HG02852 (cell line): ENCODE data around the gene GBGT1.

Source experiments
- ATAC-seq: cut with Tn5 transposase; IDR thresholded peaks from one replicate; pipeline ENCODE4 v1.9.1; 2021; ENCODE audit warnings: mild to moderate bottlenecking, moderate library complexity; ENCODE audit not compliant: unreplicated experiment

Gene GBGT1

DNA sequence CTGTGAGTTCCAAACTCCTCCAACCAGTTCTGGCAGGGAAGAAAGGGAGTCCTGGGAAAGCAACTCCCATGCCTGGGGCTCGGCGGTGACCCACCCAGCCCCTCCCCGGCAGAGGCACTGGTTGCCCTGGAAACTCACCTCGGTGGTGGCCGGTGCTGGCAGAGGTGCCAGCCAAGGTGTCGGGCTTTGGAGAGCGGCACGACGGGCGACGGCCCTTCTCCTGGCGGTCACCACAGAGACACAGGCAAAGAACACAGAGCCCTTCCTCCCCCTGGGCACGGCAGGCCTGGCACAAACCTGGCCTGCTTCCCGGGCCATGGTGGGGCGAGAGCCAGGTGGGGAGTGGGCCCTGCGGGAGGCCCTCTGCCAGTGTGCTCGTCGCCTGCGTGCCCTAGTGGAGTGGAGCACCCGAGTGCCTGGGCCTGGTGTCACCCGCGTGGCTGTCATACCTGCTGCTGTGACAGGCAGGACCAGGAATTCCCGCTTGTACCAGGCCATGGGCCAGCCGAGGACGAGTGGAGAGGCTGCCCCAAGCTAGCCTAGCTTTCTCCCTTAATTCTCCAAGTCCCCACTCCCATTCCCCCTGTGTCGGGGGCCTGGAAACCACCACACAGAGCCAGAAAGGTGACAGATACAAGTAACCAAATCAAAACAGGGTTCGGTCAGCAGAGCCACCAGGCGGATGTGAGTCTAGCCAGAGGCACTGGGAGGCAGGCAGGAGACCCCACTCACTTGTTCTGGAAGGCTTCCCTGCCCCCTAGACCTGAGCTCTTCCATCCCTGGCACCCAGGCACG, 34.5 kb downstream of the GBGT1 start:
- no peak for ATAC-seq

DNA sequence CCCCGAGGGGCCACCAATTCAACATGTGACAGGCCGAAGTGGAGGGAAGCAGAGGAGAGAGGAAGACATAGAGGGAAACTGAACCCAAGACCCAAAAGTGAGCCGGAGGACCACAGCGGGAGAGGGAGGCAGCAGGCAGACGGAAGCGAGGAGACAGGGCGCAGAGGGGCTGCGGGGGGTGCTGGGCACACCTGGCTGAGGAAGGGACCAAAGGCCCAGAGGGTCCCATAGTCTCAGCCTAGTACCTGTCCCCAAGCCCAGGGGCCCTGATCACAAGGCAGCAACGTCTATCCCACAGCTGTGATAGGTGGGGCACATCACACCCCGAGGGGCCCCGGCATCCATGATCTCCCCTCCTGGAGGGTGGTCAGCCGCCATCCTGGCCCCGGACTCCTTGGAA, 35.6 kb downstream of the GBGT1 start:
- ATAC-seq, result no peak

DNA sequence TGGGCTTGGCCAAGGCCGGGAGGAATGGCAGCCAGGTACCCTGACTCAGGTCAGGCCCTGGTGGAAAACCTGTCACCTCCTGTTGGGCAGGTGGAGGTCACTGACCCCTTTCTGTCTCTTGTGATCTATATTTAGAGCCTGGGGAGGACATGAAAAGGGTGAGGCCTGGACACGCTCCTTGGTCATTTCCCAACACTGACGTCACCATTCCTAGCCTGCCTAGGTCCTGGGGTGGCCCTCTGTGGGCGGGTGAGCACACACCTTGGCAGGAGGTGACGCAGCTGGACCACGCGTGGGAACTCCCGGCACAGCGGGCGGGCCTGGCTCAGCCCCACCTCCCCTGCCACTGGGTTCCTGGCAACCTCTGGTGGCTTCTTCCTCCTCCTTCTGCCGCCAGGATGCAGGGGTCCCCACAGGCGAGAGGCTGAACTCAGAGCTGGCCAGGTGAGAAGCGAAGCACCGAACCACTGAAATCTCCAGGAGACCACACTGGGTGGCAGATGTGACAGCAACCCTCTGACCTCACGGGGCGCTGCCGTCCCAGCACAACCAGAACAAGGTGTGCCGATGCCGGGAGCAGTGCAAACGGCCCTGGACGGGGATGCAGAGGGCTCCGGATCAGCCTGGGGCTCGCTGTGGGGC, 36.3 kb downstream of the GBGT1 start:
- ATAC-seq, result no peak

DNA sequence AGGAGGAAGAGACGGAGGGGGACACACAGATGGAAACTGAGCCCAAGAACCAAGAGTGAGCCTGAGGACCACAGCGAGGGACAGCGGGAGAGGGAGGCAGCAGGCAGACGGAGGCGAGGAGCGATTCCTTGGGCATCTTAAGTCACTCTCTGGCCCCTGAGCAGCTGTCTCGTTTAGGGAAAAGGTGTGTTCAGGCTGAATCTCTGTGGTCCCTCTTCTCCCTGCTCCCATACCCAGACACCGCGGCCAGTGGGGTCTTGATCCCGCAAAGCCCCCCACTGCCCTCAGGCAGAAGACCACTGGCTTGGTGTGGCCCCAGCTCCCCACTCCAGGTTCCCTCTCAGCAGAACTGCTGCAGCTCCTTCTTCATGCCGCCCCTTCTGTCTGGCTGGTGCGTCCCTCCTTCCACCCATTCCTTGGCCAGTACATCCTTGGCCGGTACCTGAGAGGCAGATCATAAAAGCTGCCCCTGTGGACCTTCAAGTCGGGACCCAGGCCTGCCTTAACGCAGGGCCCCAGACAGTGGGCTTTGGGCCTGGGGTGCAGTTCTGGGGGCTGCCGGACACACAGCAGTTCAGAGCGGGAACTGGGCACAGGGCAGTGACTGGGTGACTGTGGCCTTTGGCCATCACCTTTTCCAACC, 36.9 kb downstream of the GBGT1 start:
- ATAC-seq, result no peak

DNA sequence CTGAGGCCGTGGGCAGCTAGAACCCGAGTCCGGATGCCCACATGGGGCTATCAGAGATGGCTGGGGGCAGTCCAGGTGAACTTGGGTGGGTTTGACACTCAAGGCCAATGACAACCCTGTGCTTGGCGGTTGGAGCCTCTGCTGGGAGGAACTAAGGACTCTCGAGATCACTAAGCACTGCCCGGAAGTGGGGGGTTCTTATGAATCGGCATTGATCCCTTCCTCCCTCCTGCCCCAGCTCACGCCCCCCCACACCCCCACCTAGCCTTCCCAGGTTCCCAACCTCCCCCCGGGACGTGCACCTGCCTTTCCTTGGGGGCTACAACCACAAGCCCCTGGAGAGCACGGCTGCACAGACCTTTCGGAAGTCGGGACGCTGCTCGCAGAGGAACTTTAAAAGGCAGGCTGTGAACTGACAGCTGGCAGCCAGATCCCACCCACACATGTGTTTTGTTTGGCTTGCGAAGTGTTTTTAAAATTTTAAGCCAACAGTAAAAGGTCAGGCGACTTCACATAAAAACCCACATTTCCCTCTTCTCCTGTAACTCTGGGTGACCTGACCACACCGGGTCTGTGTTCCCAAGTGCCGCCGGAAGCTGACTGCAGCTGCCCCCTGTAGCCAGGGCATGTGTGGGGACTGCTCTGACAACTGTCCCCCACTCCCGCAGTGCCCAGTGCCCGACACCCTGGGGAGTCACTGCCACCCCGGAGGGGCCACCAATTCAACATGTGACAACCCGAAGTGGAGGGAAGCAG, 37.6 kb downstream of the GBGT1 start:
- peak; percentile 40 for ATAC-seq

DNA sequence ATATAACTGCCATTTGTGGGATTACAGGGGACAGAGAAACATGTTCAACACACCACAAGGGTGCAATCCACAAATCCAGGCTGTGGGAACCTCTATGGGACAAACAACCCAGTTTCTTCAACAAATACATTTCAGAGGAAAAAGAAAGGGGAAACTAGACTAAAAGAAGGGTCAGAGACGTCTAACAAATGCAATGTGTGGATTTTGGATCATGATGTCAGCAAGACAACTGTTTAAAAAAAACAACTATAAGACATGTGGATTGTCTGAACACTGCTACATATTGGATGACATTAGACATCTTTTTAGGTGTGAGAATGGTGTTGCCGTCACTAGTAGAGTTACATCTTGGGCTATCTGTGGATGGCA, 38.8 kb downstream of the GBGT1 start:
- ATAC-seq, result no peak

DNA sequence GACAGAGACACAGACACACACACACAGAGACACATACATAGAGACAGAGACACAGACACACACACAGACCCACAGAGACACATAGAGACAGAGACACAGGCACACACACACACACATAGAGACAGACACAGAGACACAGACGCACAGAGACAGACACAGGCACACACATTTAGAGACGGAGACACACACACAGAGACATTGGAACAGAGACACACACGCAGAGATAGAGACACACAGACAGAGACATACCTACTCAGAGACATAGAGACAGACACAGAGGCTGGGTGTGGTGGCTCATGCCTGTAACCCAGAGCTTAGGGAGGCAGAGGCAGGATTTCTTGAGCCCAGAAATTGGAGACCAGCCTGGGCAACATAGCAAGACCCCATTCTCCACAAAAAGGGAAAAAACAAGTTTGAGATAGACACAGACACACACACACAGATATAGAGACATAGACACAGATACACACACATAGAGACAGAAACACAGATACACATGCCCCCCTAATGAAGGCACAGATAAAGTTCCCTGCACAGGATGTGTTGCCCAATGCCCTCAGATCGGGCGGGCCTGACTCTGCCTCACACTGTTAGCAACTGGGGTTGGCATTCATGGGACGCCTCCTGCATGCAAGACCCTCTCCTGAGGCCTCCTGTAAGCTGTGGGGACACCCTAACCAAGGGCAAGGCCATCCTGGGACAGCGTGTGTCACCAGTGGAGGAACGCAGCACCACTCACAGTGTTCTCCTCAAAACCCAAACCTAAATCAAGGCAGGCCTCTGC, 39.4 kb downstream of the GBGT1 start:
- no peak for ATAC-seq

DNA sequence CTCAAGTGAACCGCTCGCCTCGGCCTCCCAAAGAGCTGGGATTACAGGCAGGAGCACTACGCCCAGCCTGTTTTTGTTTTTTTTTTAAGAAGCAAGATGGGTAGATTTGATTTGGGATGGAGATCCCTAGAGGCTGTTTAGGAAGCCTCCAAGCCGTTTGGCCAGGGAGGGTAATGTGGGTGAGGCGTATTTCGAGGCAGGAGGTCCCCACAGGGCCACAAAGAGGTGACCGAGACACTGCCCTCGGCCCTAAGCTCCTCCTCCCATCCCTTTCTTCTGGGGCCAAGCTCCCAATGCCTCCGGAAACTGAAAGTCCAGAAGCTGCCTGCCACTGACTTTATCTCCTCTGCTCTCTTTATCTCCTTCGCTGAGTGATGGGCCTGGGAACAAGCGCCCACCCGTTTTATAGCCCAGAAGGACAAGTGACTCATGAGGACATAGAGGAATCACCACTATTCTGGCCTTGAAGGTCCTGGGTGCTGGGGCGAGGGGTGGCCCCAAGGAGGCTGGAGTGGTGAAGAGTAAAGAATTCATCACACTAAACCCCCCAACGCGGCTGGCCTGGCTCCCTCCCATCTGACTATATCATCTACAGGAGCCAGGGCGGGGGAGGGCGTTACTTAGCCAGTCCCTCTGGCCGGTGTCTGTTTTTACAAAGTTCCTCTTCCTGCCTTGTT, 40.6 kb downstream of the GBGT1 start:
- ATAC-seq, result no peak

DNA sequence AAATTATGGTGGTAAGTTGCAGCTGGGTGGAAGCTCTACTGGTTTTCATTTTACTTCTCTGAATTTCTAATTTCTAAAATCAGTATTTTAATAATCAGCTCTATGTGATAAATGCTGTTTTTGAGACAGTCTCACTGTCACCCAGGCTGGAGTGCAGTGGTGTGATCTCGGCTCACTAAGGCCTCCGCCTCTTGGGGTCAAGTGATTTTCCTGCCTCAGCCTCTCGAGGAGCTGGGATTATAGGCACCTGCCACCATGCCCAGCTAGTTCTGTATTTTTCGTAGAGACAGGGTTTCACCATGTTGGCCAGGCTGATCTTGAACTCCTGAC, 41.1 kb downstream of the GBGT1 start:
- no peak for ATAC-seq

DNA sequence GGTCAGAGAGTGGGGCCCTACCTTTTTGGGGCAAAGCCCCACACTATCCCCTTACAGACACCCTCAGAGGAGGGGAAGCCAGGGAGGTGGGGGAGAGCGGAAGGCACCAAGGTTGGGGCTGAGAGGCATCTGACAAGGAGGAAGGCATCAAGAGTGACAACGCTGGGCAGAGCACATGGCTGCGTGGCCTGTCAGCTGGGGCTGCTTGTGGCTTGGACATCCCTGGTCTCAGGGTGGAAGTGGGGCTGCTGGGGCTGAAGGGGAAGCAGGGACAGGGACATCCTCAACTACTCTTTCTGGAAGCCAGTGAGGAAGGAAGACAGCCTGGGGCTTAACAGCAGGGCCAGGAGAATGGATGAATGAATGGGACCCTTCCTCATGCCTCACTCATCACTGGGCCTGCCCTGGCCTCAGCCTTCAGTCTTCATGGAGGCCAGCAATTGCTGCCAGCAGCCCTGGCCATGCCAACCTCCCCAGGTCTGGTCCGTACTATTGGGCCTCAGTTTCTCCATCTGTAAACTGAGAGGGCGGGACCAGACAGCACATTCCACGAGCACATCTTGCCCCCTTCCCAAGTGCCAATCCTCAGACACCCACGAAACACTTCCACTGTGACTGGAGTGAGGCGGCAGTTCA, 41.7 kb downstream of the GBGT1 start:
- no peak for ATAC-seq

DNA sequence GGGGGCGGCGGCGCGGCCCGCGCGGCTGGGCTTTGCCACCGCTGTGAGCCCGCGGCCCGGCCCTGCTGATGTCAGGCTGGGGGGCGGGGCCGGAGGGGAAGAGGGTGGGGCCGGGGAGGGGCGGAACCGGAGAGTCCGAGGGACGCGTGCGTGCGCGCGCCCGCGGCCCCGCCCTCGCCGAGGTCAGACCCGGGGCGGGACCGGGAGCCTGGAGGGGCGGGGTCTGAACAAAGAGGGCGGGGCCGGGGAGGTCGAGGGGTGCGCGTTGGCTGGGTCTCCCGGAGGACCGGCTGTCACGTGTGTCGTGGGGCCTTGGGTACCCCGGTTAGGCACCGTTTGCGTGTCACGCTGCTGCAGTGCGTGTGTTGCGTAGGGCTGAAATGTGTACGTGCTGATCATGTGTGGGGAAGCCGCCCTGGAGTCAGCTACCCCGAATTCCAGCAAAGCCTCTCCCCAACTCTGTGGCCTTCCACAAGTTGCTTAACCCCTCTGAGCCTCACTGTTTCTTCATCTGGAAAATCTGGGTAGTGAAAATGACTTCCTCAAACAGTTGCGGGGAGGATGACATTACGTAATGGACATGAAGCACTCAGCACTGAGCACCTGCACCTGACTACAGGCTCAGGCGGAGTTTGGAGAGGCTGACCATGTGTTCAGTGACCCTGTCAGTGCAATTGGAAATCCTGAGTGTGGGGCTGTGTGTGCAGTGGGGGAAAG, 42.4 kb downstream of the GBGT1 start, which contains the start of gene RALGDS:
Gene RALGDS (minus strand): TSS at position 43 of the 717 bp plus-strand sequence. CDS start 86 bp downstream, outside the sequence.
- peak; percentile 62 for ATAC-seq

DNA sequence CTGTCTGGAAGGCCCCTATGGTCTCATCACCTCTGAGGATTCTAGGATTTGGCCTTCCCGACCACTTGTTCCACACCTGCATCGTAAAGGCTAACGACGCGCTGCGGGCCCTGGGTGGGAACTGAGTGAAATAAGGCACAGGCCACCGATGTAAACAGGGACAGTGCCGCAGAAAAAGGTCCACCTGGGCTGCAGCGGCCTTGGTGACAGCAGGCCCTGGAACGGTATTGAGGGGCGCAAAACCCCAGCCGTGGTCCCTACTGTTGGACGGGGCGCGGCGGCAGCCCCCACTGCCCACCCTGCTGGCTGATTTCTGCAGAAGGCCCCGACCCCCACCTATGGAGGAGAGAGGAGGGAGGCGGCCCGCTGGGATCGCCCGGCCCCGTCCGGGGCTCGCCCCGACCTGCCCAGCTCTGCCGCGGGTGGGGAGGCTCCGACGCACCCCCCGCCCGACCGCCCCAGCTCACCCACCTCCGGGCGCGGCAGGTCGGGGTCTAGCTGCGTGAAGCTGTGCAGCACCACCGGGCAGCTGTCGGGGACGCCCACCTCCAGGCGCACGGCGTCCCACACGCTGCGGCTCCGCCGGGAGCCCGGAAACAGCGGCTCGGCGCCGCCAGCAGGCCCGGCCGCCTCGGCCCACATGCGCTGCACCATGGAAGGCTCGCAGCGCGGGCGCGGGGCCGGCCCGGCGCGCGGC, 43.1 kb downstream of the GBGT1 start:
- ATAC-seq, result no peak

DNA sequence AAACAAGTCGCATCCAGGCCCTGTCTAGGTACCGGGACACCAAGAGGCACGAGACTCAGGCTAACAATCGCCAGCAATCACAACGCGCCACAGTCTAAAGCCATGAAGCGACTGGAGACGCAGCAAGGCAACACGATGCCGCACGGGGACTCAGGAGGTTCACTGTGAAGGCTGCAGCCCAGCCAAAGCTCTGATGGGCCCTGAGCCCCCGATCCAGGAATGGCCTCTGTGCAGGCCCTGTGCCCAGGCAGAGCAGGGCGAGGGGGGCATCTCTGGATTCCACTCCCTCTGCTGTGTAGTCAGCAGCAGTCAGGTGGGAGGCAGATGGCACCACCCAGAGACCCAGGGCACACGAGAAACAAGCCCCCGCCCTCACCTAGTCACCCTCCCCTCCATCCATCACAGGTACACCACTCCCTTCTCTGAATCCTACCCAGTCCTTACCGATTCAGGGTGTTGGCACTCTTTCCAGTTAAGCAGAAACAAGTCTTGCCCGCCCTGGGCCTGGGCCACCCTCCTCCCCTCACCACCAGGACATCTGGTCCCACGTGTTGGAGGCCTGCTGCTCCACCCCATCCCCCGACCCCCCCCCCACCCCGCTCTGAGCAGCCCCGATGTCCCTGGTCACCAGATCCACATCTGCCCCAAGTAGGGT, 43.7 kb downstream of the GBGT1 start:
- no peak for ATAC-seq

DNA sequence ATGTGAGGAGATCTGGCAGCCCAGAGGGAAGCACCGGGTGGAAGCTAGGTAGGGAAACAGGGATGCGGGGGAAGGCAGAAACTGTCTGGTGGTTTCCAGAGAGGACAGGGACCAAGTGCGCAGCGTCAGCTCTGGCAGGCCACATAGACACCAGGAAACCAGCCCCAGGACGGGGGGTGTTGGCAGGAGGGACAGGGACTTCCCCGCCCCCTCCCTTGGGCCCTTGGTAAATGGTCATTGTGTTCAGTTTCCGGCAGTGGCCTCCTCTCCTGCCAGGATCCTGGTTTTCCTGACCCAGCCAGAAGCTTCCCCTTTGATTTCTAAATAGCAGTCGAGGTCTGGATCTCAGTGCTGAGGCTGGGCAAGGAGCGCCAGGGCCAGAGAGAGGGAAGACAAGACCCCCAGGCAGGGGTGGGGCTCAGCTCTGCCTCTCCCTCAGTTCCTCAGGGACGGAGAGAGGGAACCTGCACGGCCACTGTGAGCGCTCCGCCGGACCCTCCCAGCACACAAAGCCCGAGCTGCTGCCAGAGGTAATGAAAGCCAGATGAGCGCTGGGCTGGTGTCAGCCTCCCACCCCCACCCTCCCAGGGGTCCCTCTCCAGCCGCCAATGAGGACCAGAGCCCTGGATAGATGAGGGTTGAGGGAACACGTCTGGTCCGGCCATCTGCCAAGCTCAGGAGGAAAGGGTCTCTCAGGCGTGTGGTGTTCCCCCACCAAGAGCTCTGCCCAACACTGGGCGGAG, 44.4 kb downstream of the GBGT1 start:
- no peak for ATAC-seq

DNA sequence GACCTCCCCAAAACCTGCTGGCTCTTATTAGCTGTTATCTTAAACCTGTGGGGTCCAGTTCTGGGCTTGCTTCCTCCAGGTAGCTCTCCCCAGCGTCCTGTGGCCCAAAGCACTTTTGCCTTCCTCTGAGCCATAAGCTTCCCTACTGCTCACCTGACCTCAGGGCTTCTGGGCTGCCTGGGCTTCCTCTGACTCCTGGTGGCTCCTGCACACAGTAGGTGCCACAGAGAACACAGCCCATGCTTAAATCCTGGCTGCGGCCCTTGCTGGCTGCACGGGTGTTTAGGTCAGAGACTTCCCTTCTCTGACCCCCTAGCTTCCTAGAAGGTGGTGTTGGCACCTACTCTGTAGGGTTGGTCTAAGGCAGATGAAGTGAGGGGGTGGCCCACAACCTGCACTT, 45.1 kb downstream of the GBGT1 start:
- no peak for ATAC-seq

DNA sequence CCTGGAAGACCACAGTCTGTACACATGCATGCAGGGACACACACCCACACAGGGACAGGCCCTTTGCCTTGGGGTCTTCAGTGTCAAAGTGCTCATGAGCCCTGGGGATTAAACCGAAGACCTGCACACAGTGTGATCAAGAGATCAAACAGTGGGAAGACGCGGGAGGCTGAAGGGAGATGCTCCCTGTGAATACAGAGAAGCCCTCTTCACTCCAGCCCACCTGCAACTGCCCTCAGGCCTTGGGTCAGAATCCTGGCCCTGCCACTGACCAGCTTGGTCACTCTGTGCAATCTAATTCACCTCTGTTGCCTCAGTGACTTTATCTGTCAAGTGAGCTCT, 45.6 kb downstream of the GBGT1 start:
- ATAC-seq, result no peak
